Uterus (tissue), 4 donors: ENCODE results near the gene RGS7. TPM values are rescaled to one million over a fixed set of nuclear protein-coding genes. Genes with fewer than 3 reads are reported as not detected.

Source experiments
- DNase-seq, 2 donors: peaks; one replicate each; pipeline ENCODE4 v3.0.0-alpha.2; 2019 to 2020
- H3K27ac ChIP-seq, 2 donors: fragments of 200-600 bp; sonication (generic); 1 replicate in 1 of 2; 2 replicates in 1 of 2; pipeline ENCODE4 v1.5.1; 2016 to 2018
- H3K27me3 ChIP-seq, 2 donors: fragments of 200-600 bp; sonication (generic); one replicate each; pipeline ENCODE4 v1.5.1; 2018 to 2019; ENCODE audit warnings: control low read depth in 1 of 2
- H3K36me3 ChIP-seq, 2 donors: fragments of 200-600 bp; sonication (generic); one replicate each; pipeline ENCODE4 v1.5.1; 2019; ENCODE audit warnings: control low read depth in 1 of 2
- H3K4me1 ChIP-seq, 2 donors: fragments of 200-600 bp; sonication (generic); one replicate each; pipeline ENCODE4 v1.5.1; 2018 to 2019; ENCODE audit warnings: control low read depth in 1 of 2
- H3K4me3 ChIP-seq, 2 donors: fragments of 200-600 bp; sonication (generic); 1 replicate in 1 of 2; 2 replicates in 1 of 2; pipeline ENCODE4 v1.5.1; 2018 to 2019; ENCODE audit warnings: mild to moderate bottlenecking in 1 of 2
- H3K9me3 ChIP-seq, 2 donors: fragments of 200-600 bp; sonication (generic); one replicate each; pipeline ENCODE4 v1.5.1; 2019; ENCODE audit warnings: control low read depth in 1 of 2
- POLR2A ChIP-seq, 2 donors: fragments of 450-650 bp; IDR thresholded peaks; one replicate each; pipeline ENCODE4 v1.6.1; 2016; ENCODE audit warnings: antibody characterized with exemption in 2 of 2, mild to moderate bottlenecking in 1 of 2, moderate library complexity in 1 of 2
- intact Hi-C: fragments of 100-400 bp; cut with DNase I; formaldehyde crosslinking; loops from one replicate; pipeline ENCODE4 v1.15.1; 2023; ENCODE audit warnings: low total_unique reads
- total RNA-seq, 4 donors: library from RNA; depleted of rRNA in 3 of 4; stranded (reverse); fragments of >200 nt in 3 of 4; gene quantifications; one replicate each; pipeline versions ENCODE4 v1.1.0 to v1.2.4, GENCODE V29; 2014 to 2023
- TF ChIP-seq, protein P1 (sequence below), 4 experiments: fragments of 200-600 bp in 2 of 4; fragments of 450-650 bp in 2 of 4; sonication (generic) in 2 of 4; IDR thresholded peaks; one replicate each; pipeline ENCODE4 v1.5.1; 2016 to 2019; ENCODE audit warnings: antibody characterized with exemption in 4 of 4, mild to moderate bottlenecking in 2 of 4, moderate library complexity in 1 of 4
- donor health status: DM: yes; HTN: yes; CAD: no.

Gene RGS7
- total RNA-seq, 4 donors from 2014 or later = 0.62 TPM; not detected in 3

DNA sequence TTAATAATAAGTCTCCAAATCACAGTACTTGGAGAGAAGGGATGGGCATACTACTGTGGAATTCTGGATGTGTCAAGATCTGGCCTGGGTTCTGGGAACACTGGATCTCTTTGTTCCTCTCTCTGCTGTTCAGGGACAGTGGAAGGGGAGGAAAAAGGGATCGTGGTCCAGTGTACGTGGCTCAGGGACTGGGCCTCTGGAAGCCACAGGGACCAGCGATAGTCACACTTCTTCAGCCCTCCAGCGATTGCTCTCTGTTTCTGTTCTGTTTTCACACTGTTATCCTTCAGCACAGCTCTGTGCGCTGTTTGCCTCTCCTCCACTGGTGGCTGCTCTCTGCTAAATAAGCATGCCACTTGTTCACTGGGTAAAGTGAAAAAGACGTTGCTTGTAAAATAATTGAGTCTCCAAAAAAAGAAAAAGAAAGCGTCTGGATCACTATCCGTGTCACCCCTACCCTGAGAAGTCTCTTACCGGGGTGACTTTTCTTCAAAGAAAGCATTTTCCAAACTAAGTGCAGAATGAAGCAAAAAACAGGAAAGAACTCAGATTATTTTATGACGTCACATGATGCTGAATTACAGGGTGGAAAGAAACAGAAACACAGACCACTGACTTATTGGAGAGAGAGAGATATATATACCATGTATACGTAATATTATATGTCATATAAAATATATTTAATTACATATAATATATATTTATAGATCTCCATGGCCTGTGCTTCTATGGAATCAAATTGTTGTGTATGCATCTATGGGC, 279.4 kb downstream of the RGS7 start:
- intact Hi-C loops = no loop called here
- DNase-seq = no peak
- Histone ChIP-seq H3K27ac (no peak overlapping the region), H3K36me3 (no peaks in the 10 kb centered on the region), H3K27me3 (no peaks in the 10 kb centered on the region), H3K4me1 (no peaks in the 10 kb centered on the region), H3K9me3 (no peaks in the 10 kb centered on the region), H3K4me3 (no peak overlapping the region)
- no peak for TF ChIP-seq POLR2A (IDR thresholded peaks at IDR 0.05)
- TF ChIP-seq, protein P1, sequence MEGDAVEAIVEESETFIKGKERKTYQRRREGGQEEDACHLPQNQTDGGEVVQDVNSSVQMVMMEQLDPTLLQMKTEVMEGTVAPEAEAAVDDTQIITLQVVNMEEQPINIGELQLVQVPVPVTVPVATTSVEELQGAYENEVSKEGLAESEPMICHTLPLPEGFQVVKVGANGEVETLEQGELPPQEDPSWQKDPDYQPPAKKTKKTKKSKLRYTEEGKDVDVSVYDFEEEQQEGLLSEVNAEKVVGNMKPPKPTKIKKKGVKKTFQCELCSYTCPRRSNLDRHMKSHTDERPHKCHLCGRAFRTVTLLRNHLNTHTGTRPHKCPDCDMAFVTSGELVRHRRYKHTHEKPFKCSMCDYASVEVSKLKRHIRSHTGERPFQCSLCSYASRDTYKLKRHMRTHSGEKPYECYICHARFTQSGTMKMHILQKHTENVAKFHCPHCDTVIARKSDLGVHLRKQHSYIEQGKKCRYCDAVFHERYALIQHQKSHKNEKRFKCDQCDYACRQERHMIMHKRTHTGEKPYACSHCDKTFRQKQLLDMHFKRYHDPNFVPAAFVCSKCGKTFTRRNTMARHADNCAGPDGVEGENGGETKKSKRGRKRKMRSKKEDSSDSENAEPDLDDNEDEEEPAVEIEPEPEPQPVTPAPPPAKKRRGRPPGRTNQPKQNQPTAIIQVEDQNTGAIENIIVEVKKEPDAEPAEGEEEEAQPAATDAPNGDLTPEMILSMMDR (IDR thresholded peaks at IDR 0.05) = no peak

DNA sequence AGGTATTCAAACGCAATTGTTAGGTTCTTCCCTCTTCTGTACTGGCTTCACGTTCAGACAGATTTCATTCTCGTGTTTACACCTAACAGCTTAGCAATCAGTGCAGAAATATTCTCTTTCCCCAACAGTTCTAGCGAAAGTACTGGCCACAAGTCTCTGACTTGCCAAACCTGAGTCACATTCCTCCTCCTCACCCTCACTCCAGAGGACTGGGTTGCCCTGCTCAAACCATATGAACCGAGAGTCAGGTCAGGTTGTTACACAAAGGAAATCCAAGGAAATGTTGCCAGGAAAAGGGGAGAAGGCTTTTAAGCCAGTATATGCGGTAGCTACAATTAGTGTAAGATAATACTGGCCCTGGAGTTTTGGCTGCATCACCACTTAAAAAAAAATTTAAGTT, 282.5 kb downstream of the RGS7 start:
- no peak for DNase-seq
- Histone ChIP-seq H3K4me1 (no peaks in the 10 kb centered on the region), H3K4me3 (no peak overlapping the region), H3K9me3 (no peaks in the 10 kb centered on the region), H3K27ac (no peak overlapping the region), H3K36me3 (no peaks in the 10 kb centered on the region), H3K27me3 (no peaks in the 10 kb centered on the region)
- intact Hi-C loops = no loop called here
- TF ChIP-seq, protein P1 (IDR thresholded peaks at IDR 0.05) = no peak
- TF ChIP-seq POLR2A (IDR thresholded peaks at IDR 0.05) = no peak

DNA sequence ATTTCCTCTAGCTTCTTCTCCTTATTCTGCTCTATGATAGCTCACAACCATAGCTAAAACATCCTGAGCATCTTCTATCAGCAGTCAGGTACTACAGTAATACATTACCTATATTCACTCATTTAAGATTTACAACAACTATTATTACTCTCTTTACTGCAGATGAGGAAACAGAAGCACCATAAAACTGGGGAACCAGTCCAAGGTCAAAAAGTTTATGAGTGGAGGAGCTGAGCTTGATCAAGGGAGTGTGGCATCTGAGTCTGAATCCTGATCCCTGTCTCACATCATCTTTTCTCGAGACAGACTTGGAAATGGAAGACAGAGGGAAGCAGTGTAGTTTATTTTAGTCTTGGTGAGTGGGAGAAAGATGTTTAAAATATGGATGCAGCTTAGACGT, 288.6 kb downstream of the RGS7 start:
- no peaks in the 10 kb centered on the region for H3K36me3 ChIP-seq
- no peak for TF ChIP-seq POLR2A (IDR thresholded peaks at IDR 0.05)
- no peaks in the 10 kb centered on the region for H3K27me3 ChIP-seq
- no peak for DNase-seq
- H3K27ac ChIP-seq = no peak overlapping the region
- H3K9me3 ChIP-seq = no peaks in the 10 kb centered on the region
- no peak overlapping the region for H3K4me3 ChIP-seq
- H3K4me1 ChIP-seq = no peaks in the 10 kb centered on the region
- intact Hi-C loops = no loop called here

DNA sequence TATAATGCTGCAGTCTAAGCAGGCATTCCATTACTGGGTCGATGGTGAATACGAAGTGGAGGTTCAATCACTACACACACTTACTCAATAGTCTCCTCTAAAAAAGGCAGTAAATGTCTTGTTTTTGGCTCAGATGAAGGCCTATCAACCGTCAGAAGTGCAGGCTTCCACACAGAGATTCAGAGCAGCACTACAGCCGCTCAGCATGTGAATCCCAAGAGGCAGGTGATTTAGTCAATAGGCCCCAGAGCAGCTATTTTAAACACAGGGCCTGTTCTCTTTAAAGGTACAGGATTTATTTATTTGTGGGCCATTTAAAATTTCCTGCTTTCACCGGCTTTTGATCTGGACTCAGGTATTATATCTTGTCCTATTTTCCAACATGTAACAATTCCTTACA, 293.7 kb downstream of the RGS7 start:
- Histone ChIP-seq H3K27ac (no peak overlapping the region), H3K36me3 (no peaks in the 10 kb centered on the region), H3K4me1 (no peaks in the 10 kb centered on the region), H3K27me3 (no peaks in the 10 kb centered on the region), H3K9me3 (no peaks in the 10 kb centered on the region), H3K4me3 (no peak overlapping the region)
- TF ChIP-seq, protein P1 (IDR thresholded peaks at IDR 0.05) = no peak
- TF ChIP-seq POLR2A (IDR thresholded peaks at IDR 0.05) = no peak
- intact Hi-C loops = no loop called here
- DNase-seq = no peak

DNA sequence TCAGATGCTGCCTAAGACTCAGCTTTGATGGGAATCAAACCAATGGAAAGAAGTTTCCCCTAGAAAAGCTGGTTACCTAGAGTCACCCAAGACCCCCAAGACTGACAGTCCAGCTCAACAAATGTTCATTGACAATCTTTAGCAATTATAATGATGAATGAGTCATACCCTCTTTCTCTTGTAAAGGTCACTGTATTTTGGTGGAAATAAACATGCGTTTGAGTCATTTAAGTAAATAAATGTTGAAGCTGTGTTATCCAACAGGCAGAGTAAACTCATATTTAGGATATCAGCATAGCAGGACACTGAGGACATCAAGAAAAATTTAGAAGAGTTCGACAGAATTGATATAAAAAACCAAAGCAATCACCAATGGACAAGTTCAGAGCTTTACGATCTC, 295.9 kb downstream of the RGS7 start:
- no peak for TF ChIP-seq POLR2A (IDR thresholded peaks at IDR 0.05)
- TF ChIP-seq, protein P1 (IDR thresholded peaks at IDR 0.05) = no peak
- DNase-seq = no peak

More for the DNA sequence above, 295.9 kb downstream of the RGS7 start:
- Histone ChIP-seq H3K36me3 (no peaks in the 10 kb centered on the region), H3K9me3 (no peaks in the 10 kb centered on the region), H3K4me1 (no peaks in the 10 kb centered on the region), H3K27ac (no peak overlapping the region), H3K27me3 (no peaks in the 10 kb centered on the region), H3K4me3 (no peak overlapping the region)
- intact Hi-C loops = no loop called here
